Posterior vena cava (tissue), 2 donors: ENCODE results near the gene DDX28. TPM values are rescaled to one million over a fixed set of nuclear protein-coding genes. Genes with fewer than 3 reads are reported as not detected.

ENCODE experiments used
- DNase-seq: peaks from one replicate; pipeline ENCODE4 v3.0.0-alpha.2; 2020; ENCODE audit warnings: low spot score
- intact Hi-C, 2 donors: fragments of 100-400 bp; cut with DNase I; formaldehyde crosslinking; loops; one replicate each; pipeline versions ENCODE4 v1.14.1 to v1.14.2; 2022 to 2023
- long read RNA-seq, 2 donors: library from polyadenylated mRNA; unstranded; transcript quantifications; one replicate each; pipeline ENCODE4 v2.0.0, GENCODE V29; 2020 to 2021
- total RNA-seq, 2 donors: library from RNA; stranded (reverse); fragmentation: NEBNext Ultra II Directional; extraction: Animal tissue kit (Norgen Biotek cat#: 25700); gene quantifications; one replicate each; pipeline ENCODE4 v1.2.1, GENCODE V29; 2021
- donor health status: DM: yes; HTN: yes; CAD: no.
- donor health status: DM: yes; HTN: yes; CAD: no.

Gene DDX28
- 1 to 10 TPM; 5.4 to 5.8 TPM for total RNA-seq
- long read RNA-seq, donor 1, partial matches to known transcripts: 0 of 2 reads
- long read RNA-seq, donor 1, other reads (novel, unspliced or antisense): 0 of 2 reads
- long read RNA-seq, donor 2, transcript DDX28-201 (1 exons, 2,169 nt): major isoform, 23 of 23 reads
- long read RNA-seq, donor 2, partial matches to known transcripts: 0 of 23 reads
- long read RNA-seq, donor 2, other reads (novel, unspliced or antisense): 0 of 23 reads

DNA sequence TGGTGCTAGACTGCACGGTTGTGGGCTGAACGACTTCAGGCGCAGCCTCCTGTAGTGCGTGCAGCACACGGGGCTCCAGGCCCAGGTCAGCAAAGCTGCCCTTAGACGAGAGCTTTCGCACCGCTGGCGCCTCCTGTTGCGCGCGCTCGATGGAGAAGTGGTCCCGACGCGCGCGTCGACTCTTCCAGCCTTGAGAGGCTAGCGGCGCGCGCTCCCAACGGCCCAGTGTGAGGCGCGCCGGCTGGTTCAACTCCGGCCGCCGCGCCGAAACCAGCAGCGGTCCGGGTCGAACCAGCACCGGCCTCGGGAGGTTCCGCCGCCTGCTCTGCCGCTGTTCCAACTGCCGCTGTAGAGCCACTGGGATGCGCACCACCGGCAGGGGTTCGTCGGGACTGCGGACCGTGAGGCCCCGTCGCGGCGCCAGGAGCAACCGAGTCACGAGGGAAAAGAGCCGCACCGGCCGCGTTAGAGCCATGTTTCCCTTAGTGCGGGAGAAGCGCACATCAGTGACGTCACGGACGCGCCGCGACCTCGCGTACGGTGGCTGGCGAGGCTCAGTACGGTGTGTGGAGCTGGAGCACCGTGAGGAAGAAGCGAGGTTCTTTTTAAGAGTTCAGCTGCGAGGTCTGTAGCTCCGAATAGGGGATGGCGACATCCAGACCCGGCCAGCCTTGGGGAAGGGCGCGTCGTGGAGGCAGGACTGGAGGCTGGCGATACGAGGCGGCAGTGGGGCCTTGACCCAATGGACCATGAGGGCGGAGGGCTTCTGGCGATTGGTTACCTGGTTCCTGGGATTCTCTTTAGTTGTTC, at the start of gene DDX28, which contains the start of gene DUS2:
TSS of gene DDX28 (minus strand) at position 505 of the 810 bp plus-strand sequence. CDS start at position 475, 30 bp downstream.
TSS of gene DUS2 (plus strand) at position 557 of the 810 bp plus-strand sequence. CDS start 14,740 bp downstream, outside the sequence.
- peak; percentile 98 for DNase-seq
- intact Hi-C loops: no loop called here

DNA sequence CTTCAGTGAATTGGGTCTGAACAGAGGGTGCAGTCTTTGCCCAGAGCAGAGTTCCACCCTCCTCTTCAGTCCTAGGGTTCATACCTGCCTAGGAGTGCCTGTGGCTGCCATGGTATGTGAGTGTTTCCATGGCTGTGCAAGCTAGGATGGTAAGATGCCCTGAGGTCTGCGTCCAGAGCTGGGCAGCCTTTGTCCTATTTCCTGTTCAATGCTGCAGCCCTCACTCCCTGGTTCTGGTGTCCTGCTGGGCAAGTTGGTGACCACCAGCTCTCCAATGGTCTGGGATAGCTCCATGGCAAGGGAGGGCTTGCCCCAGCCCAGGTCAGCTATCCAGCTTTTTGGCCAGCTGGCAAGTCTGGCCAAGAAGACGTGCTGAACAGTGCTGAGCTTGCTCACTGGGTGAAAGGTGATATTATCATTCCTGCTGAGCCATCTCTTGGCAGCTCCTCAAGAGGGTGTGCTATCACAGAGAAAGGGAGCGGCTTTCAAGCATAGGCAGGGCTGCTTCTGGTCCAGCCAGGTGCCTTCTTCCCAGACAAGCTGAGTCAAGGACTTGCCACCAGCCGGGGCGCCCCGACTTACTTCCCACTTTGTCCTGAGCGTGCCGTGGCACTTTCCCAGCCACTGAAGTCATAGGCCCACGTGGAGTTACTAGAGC, 49.1 kb upstream of the DDX28 start:
- intact Hi-C loops: no loop called here
- DNase-seq: no peak

DNA sequence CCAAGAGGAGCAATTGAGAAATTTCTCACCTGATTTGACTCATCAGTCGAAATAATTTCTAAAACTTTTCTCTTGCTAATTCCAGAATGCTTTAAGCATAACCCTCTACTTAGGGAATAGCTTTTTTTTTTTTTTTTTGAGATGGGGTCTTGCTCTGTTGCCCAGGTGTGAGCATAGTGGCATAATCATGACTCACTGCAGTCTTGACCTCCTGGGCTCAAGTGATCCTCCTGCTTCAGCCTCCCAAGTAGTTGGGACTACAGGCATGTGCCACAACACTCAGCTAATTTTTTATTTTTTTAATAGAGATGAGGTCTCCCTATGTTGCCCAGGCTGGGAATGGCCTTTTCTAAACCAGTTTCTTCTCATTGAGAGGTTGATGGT, 48.5 kb upstream of the DDX28 start:
- DNase-seq: no peak
- intact Hi-C loops: no loop called here

GRCh38 chr16:68070806-68071517, 47.9 kb upstream of the DDX28 start:
- DNase-seq: no peak
- intact Hi-C loops: no loop called here

DNA sequence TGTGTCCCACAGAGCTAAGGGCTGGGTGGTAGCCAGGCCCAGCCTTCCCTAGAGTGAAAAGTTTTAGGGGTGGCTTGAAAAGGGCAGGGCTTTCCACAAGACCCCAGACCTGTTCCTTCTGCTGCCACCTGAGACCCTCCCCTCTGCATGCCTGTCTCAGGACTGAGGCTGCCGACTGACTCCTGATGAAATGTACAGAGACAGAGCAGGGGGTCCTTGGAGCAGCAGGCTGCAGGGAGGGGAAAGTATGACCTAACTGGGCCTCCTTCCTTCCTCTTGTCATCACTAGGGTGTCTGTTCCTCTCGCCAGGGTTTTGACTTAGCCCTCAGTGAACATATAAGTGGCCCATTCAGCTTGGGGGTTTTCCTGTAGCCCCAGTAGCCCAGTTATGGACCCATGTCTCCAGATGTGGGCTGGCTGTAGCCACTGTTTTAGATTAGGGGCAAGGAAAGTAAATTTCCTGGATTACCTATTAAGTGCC, 47.3 kb upstream of the DDX28 start:
- no peak for DNase-seq
- intact Hi-C loops: no loop called here

- DNase-seq: no peak
- intact Hi-C loops: no loop called here
These were observed 46.6 kb upstream of the DDX28 start for GRCh38 chr16:68069511-68070248.

GRCh38 chr16:68068926-68069325, 45.9 kb upstream of the DDX28 start:
- intact Hi-C loops: no loop called here
- DNase-seq: no peak

GRCh38 chr16:68066763-68067162, 43.7 kb upstream of the DDX28 start:
- intact Hi-C loops: no loop called here
- DNase-seq: no peak

DNA sequence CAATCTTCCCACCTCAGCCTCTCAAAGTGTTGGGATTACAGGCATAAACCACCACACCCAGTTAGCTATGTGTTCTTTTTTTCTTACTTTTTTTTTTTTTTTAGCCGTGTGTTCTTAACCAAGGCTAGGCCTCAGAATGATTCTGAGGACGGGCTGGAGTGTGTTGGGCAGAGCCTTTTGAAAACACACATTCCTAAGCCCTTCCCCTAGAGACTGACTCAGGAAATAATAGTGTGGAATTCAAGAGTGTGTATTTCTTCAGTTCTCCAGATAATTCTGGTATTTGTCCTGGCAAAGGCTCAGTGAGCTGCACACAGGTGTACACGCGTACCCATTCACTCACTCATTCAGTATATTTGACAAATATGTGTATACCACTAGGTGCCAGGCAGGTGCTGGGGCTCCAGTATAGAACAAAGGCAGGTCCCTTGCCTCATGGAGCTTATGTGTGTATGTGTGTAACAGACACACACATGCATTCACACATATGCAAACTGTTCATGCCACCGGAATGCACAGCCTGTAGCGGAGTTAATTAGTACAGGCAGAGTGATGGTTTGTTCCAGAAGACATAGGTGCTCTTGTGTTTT, 42.8 kb upstream of the DDX28 start:
- DNase-seq: no peak
- intact Hi-C loops: no loop called here

- intact Hi-C loops: no loop called here
- peak; percentile 86 for DNase-seq
These were observed 41.8 kb upstream of the DDX28 start for GRCh38 chr16:68064791-68065365.

GRCh38 chr16:68062910-68063393, 39.9 kb upstream of the DDX28 start:
- intact Hi-C loops: no loop called here
- DNase-seq: no peak

GRCh38 chr16:68061396-68061795, 38.4 kb upstream of the DDX28 start:
- DNase-seq: no peak
- intact Hi-C loops: no loop called here

GRCh38 chr16:68059804-68060203, 36.8 kb upstream of the DDX28 start:
- DNase-seq: no peak
- intact Hi-C loops: no loop called here

DNA sequence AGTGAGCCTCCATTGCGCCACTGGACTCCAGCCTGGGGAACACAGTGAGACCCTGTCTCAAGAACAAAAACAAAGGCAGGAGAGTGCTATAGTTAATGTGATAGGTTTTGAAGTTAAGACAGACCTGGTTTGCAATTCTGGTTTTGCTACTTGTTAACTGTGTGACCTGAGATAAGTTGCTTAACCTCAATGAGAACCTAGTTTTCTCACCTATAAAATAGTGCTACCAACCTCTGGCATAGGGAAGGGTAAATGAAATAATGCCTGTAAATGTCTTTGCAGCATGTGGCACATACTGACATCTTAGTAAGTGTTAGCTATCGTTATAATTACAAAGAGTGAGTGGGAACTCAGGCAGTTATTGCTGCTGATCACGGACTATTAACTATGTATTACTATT, 32.4 kb upstream of the DDX28 start:
- intact Hi-C loops: no loop called here

DNA sequence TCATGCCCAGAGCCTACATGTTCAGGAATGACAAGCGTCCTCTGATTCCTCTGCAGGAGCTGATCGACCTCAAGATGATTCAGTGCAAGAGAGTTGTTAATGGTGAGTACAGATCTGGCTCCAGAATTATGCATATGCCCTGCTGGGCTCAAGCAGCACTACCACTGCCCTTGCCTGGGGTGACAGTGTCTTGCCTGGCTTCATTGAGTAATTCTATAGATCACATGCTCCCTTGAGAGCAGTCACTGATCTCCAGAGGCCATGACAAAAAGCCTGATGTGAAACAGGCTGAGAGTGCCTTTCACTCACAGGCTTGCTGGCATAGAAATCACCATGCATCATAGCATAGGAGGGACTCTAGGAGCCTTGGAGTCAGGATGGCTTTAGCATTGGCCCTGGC, 26.4 kb upstream of the DDX28 start:
- intact Hi-C loops: loop anchor here in 1 of 2 donors (10.0 kb wide), 1 partner anchor 225 kb away; no protein-coding TSS in a partner anchor

More for the DNA sequence above, 32.4 kb upstream of the DDX28 start:
- DNase-seq: no peak

DNA sequence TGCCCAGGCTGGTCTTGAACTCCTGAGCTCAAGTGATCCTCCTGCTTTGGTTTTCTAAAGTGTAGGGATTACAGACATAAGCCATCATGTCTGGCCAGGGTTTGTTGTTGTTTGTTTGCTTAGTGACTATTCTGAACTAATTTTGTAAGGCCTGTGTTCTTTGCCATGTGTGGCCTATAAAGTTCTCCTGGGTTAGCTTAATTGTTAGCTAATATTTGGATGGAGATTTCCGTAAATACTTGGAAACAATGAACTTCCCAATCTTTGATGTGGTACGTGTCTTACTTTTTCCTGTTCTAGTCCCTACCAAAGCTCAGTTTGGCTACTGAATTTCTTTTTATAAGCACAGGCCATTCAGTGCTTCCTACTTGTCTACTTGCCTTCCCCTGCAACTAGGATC, 25.0 kb upstream of the DDX28 start:
- no peak for DNase-seq
- intact Hi-C loops: loop anchor here in 1 of 2 donors (10.0 kb wide), 1 partner anchor 223 kb away; no protein-coding TSS in a partner anchor

More for the DNA sequence above, 26.4 kb upstream of the DDX28 start:
- DNase-seq: no peak

DNA sequence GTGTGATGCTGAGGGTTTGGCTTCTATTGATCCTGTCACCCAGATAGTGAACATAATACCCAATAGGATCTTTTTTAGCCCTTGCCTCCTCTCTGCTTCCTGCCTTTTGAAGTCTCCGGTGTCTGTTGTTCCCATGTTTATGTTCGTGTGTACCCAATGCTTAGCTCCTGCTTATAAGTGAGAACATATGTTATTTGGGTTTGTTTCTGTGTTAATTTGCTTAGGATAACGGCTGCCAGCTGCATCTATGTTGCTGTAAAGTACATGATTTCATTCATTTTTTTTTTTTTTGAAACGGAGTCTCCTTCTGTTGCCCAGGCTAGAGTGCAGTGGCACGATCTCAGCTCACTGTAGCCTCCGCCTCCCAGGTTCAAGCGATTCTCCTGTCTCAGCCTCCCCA, 23.1 kb upstream of the DDX28 start:
- intact Hi-C loops: loop anchor here in 1 of 2 donors (10.0 kb wide), 1 partner anchor 221 kb away; no protein-coding TSS in a partner anchor
- no peak for DNase-seq

DNA sequence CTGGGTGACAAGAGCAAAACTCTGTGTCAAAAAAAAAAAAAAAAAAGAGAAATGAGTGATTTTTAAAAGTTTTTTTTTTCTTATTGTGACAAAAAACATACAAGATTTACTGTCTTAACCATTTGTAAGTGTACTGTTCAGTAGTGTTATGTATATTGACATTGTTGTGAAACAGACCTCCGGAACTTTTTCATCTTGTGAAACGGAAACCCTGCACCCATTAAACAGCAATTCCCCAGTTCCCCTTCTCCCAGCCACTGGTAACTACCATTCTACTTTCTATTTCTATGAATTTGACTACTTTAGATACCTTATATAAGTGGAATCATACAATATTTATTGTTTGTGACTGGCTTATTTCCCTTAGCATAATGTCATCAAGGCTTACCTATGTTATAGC, 18.8 kb upstream of the DDX28 start:
- intact Hi-C loops: loop anchor here in 1 of 2 donors (5.0 to 10.0 kb wide), 2 partner anchors 49 to 217 kb away; no protein-coding TSS in a partner anchor
- no peak for DNase-seq
